ENCODE results near the gene NOX5. TPM values are rescaled to one million over a fixed set of nuclear protein-coding genes. Genes with fewer than 3 reads are reported as not detected.

NOX5 gene
- total RNA-seq, 1 experiment from 2014 or later = 0.91 TPM

GRCh38 chr15:69094124-69094921, 79.8 kb downstream of the NOX5 start:
- H3K9ac ChIP-seq (ENCODE audit: low read length) = no peak overlapping the region
- H3K4me2 ChIP-seq (ENCODE audit: low read length) = no peak overlapping the region
- DNase-seq (ENCODE audit: low read depth, low spot score) = no peak
- no peaks in the 10 kb centered on the region for H4K20me1 ChIP-seq (ENCODE audit: insufficient read depth)
- peaks cover 21 to 26% of the 10 kb centered on the region in 2 experiments for H3K4me1 ChIP-seq (ENCODE audit: control insufficient read depth in 1 of 2, insufficient read depth in 2 of 2, low read length in 2 of 2)
- H3K9me2 ChIP-seq (ENCODE audit: insufficient read depth) = no peaks in the 10 kb centered on the region
- no peak for TF ChIP-seq TCF7L2 (IDR thresholded peaks at IDR 0.05; ENCODE audit: borderline replicate concordance, extremely low read depth, insufficient read depth, insufficient read length)
- TF ChIP-seq CEBPB (IDR thresholded peaks at IDR 0.05; ENCODE audit: low read depth) = no peak
- TF ChIP-seq FOSL1 (IDR thresholded peaks at IDR 0.05; ENCODE audit: low read depth) = no peak
- TF ChIP-seq, protein P1, sequence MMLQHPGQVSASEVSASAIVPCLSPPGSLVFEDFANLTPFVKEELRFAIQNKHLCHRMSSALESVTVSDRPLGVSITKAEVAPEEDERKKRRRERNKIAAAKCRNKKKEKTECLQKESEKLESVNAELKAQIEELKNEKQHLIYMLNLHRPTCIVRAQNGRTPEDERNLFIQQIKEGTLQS (IDR thresholded peaks at IDR 0.05) = no peak
- TF ChIP-seq CBX3 (IDR thresholded peaks at IDR 0.05; ENCODE audit: low read depth) = no peak
- TF ChIP-seq EGR1 (IDR thresholded peaks at IDR 0.05; ENCODE audit: low read depth) = no peak
- no peak for TF ChIP-seq CTCF (IDR thresholded peaks at IDR 0.05 in 2 of 3, conservative IDR thresholded peaks at IDR 0.05 in 1 of 3; ENCODE audit: borderline replicate concordance in 1 of 3, insufficient read depth in 1 of 3, low read depth in 2 of 3, low read length in 2 of 3)
- no peak for TF ChIP-seq EZH2 (IDR thresholded peaks at IDR 0.05)
- TF ChIP-seq SP1 (IDR thresholded peaks at IDR 0.05; ENCODE audit: low read depth) = no peak
- no peak for TF ChIP-seq ZBTB33 (IDR thresholded peaks at IDR 0.05; ENCODE audit: extremely low read depth, insufficient replicate concordance, low read length)
- no peak overlapping the region for H3K27ac ChIP-seq (ENCODE audit: low read depth, low read length)
- intact Hi-C loops (cut with micrococcal nuclease) = no loop called here
- POLR2A ChIA-PET = no interaction called here
- no peak overlapping the region for H3K4me3 ChIP-seq (replicated peaks in 1 of 2; ENCODE audit: low read depth in 1 of 2, low read length in 2 of 2)
- no peak for ATAC-seq
- no peaks in the 10 kb centered on the region for H3K79me2 ChIP-seq (ENCODE audit: insufficient read depth, low read length)
- CTCF ChIA-PET = no interaction called here
- BruUV-seq (replicated peaks) = no TSS peak
- no peaks in the 10 kb centered on the region for H3K36me3 ChIP-seq (ENCODE audit: control insufficient read depth in 1 of 2, insufficient read depth in 2 of 2, low read length in 2 of 2)
- RAD21 ChIA-PET (ENCODE audit: low non-redundant PET in 1 of 2, low total read pairs in 2 of 2, uncharacterized antibody in 2 of 2, unreplicated experiment in 2 of 2) = no interaction called here
- H3K27me3 ChIP-seq (ENCODE audit: insufficient read depth, low read length) = no peaks in the 10 kb centered on the region
- no peak overlapping the region for H2AFZ ChIP-seq (ENCODE audit: low read depth, low read length, poor library complexity, severe bottlenecking)
- H3K9me3 ChIP-seq (ENCODE audit: control insufficient read depth in 1 of 2, insufficient read depth in 1 of 2, low read depth in 1 of 2, low read length in 2 of 2) = no peaks in the 10 kb centered on the region
